Loucy (cell line): ENCODE measurements around the gene CGREF1.

ENCODE experiments used
- CTCF ChIP-seq: fragments of 200-600 bp; sonication (generic); conservative IDR thresholded peaks from 2 replicates; pipeline ENCODE4 v1.5.1; 2014; ENCODE audit warnings: mild to moderate bottlenecking, antibody characterized with exemption, low read length
- EZH2phosphoT487 ChIP-seq: fragments of 200-600 bp; IDR thresholded peaks from 2 replicates; pipeline ENCODE4 v1.6.1; 2018; ENCODE audit warnings: antibody characterized with exemption, mild to moderate bottlenecking, moderate library complexity, borderline replicate concordance

DNA sequence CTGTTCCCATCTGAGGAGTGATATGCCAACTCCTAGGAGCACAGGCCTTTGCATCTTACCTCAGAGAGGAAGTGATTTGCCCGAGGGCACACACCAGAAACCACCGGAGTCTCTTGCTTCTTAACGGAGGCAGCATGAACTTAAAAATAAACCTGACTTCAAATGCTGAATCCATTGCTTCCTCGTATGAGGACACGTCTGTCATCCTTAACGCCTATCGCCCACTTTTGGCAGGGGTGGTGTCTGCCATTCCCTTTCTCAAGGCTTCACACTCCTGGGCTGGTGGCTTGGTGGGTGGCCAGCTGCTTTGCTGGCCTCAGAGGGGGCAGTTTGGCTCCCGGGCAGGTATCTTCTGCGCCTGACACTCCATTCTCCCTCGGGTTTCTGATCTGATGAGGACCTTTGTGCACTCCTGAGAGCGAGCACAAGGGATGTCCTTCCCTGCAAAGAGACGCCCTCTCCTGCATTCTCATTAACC is 16.6 kb upstream of the CGREF1 start:
- TF ChIP-seq CTCF = no peak
- no peak for TF ChIP-seq EZH2phosphoT487
